Spleen (tissue), 7 donors: ENCODE data around the gene SKP1.

ENCODE experiments used
- CTCF ChIP-seq, 11 experiments: fragments of 200-600 bp in 7 of 11; fragments of 450-650 bp in 4 of 11; sonication (generic) in 4 of 11; IDR thresholded peaks in 8 of 11; conservative IDR thresholded peaks in 3 of 11; 1 replicate in 7 of 11; 2 replicates in 4 of 11; pipeline versions ENCODE4 v1.4.0 to v1.8.0; 2016 to 2021; ENCODE audit warnings: antibody characterized with exemption in 11 of 11, inconsistent platforms in 4 of 11, mild to moderate bottlenecking in 1 of 11
- POLR2A ChIP-seq, 3 donors: fragments of 450-650 bp; IDR thresholded peaks; one replicate each; pipeline ENCODE4 v1.5.1; 2017; ENCODE audit warnings: antibody characterized with exemption in 3 of 3, mild to moderate bottlenecking in 1 of 3
- donor health status: DM: no; HTN: no; CAD: no; lungs with moderate emphysema.
- donor health status: DM: no; HTN: no; CAD: no.
- donor health status: DM: no; HTN: no; CAD: no.

DNA sequence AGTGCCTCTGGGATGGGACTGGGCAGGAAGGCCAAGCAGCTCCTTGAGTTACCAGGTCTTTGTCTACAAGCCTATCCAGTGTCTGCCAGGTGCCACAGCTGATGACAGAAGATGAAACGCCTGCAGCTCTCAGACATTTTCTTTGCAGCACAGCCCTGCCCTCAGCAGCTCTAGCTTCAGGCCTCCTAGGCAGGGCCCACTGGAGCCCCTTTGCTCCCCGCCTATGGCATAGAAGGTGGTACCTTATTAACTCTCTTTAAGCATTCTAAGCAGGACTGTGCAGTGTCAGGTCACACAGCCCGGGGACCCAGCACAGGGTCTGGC lies 1.3 kb upstream of the SKP1 start:
- no peak for TF ChIP-seq CTCF (IDR thresholded peaks at IDR 0.05 in 8 of 11, conservative IDR thresholded peaks at IDR 0.05 in 3 of 11)
- no peak for TF ChIP-seq POLR2A (IDR thresholded peaks at IDR 0.05)
